Body of pancreas (tissue), 4 donors: ENCODE measurements around the gene KIF3A.

Experiments used
- CTCF ChIP-seq, 7 experiments: fragments of 450-650 bp in 4 of 7; fragments of 200-600 bp in 3 of 7; sonication (generic) in 3 of 7; IDR thresholded peaks; one replicate each; pipeline ENCODE4 v1.5.1; 2016 to 2019; ENCODE audit warnings: antibody characterized with exemption in 7 of 7
- POLR2A ChIP-seq, 3 donors: fragments of 450-650 bp; IDR thresholded peaks; one replicate each; pipeline ENCODE4 v1.6.1; 2016; ENCODE audit warnings: antibody characterized with exemption in 3 of 3, mild to moderate bottlenecking in 2 of 3

GRCh38 chr5:132736853-132737833 is at the start of gene KIF3A:
- peak in 2 of 3 donors; percentile 58 to 59 for TF ChIP-seq POLR2A (IDR thresholded peaks at IDR 0.05)
- peak in 4 of 7 experiments; percentile 38 to 49 (median 43) for TF ChIP-seq CTCF (IDR thresholded peaks at IDR 0.05)
